Colonic mucosa (tissue), 4 donors: ENCODE results near the gene PRRC1. TPM values are rescaled to one million over a fixed set of nuclear protein-coding genes. Genes with fewer than 3 reads are reported as not detected.

Experiments
- DNase-seq: peaks from one replicate; pipeline ENCODE4 v3.0.0-alpha.2; 2020
- H3K27ac ChIP-seq: fragments of 200-600 bp; one replicate; pipeline ENCODE4 v1.8.0; 2021
- H3K27me3 ChIP-seq: fragments of 200-600 bp; one replicate; pipeline ENCODE4 v1.8.0; 2021
- H3K36me3 ChIP-seq: fragments of 200-600 bp; one replicate; pipeline ENCODE4 v1.8.0; 2021
- H3K4me1 ChIP-seq: fragments of 200-600 bp; one replicate; pipeline ENCODE4 v1.8.0; 2021; ENCODE audit warnings: mild to moderate bottlenecking
- H3K4me3 ChIP-seq: fragments of 200-600 bp; one replicate; pipeline ENCODE4 v1.8.0; 2021
- H3K9ac ChIP-seq, 2 donors: one replicate each; pipeline ENCODE4 v1.7.0; 2013; ENCODE audit warnings: control low read depth in 2 of 2, low read depth in 2 of 2, low read length in 2 of 2
- H3K9me3 ChIP-seq: fragments of 200-600 bp; one replicate; pipeline ENCODE4 v1.8.0; 2021
- CTCF ChIP-seq: fragments of 200-600 bp; IDR thresholded peaks from one replicate; pipeline ENCODE4 v1.8.0; 2022; ENCODE audit warnings: antibody characterized with exemption, mild to moderate bottlenecking
- intact Hi-C: fragments of 100-400 bp; cut with DNase I; formaldehyde crosslinking; loops from one replicate; pipeline ENCODE4 v1.14.1; 2022
- total RNA-seq, 2 donors: library from RNA; stranded (reverse); fragmentation: NEBNext Ultra II Directional in 1 of 2; extraction: Animal tissue kit (Norgen Biotek cat#: 25700) in 1 of 2; gene quantifications; one replicate each; pipeline ENCODE4 v1.2.1, GENCODE V29; 2021
- donor health status: healthy.
- donor health status: DM: no; HTN: no; CAD: no.
- donor health status: DM: no; HTN: no; CAD: no.

The PRRC1 gene
- total RNA-seq, 2 donors from 2014 or later = 73.0 to 79.9 TPM

DNA sequence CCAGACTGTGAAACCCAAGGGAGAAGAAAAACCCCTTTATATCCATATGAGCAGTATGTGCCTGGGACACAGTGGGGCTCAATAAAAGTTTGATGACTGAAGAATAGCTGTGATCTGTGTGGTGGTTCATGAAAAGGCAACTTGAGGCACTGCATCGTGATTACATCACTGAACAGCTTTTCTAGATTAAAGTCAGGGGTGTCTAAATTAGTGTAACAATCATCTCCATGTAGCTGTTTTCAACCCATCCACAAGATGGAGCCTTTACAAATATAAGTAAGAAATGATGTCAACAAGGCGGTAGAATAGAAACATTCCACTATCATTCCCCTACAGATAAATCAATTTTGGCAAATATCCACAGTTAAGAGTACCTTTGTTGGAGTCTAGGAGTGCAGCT is 55.5 kb downstream of the PRRC1 start:
- DNase-seq = no peak
- no peak overlapping the region for H3K27ac ChIP-seq
- no peak overlapping the region for H3K9ac ChIP-seq
- H3K4me3 ChIP-seq = no peak overlapping the region
- H3K4me1 ChIP-seq = no peaks in the 10 kb centered on the region
- no peak for TF ChIP-seq CTCF
- intact Hi-C loops = no loop called here
- H3K9me3 ChIP-seq = no peaks in the 10 kb centered on the region
- no peaks in the 10 kb centered on the region for H3K36me3 ChIP-seq
- no peaks in the 10 kb centered on the region for H3K27me3 ChIP-seq

- no peak for TF ChIP-seq CTCF
- no peaks in the 10 kb centered on the region for H3K36me3 ChIP-seq
- intact Hi-C loops = no loop called here
- no peaks in the 10 kb centered on the region for H3K4me1 ChIP-seq
- H3K9ac ChIP-seq = no peak overlapping the region
- H3K27ac ChIP-seq = no peak overlapping the region
- no peak for DNase-seq
- no peaks in the 10 kb centered on the region for H3K9me3 ChIP-seq
- no peaks in the 10 kb centered on the region for H3K27me3 ChIP-seq
- no peak overlapping the region for H3K4me3 ChIP-seq
Observed at GRCh38 chr5:127574852-127575679, 57.6 kb downstream of the PRRC1 start.

DNA sequence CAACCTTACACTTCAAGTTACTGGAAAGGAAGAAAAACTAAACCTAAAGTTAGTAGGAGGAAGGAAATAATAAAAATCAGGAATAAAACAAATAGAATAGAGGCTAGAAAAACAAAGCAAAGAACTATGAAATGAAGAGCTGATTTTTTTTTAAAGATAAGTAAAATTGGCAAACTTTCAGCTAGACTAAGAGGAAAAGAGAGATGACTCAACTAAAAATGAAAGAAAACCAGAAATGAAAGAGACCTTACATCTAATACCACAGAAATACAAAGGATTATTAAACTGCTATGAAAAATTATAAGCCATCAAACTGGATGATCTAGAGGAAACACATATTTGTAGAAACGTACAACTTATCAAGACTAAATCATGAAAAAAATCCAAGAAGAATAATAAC is 60.0 kb downstream of the PRRC1 start:
- intact Hi-C loops = no loop called here
- Histone ChIP-seq H3K9ac (no peak overlapping the region), H3K36me3 (no peaks in the 10 kb centered on the region), H3K4me1 (no peaks in the 10 kb centered on the region), H3K27ac (no peak overlapping the region), H3K9me3 (no peaks in the 10 kb centered on the region), H3K4me3 (no peak overlapping the region), H3K27me3 (no peaks in the 10 kb centered on the region)
- no peak for DNase-seq
- no peak for TF ChIP-seq CTCF

- TF ChIP-seq CTCF = no peak
- Histone ChIP-seq H3K36me3 (no peaks in the 10 kb centered on the region), H3K9ac (no peak overlapping the region), H3K27ac (no peak overlapping the region), H3K27me3 (no peaks in the 10 kb centered on the region), H3K4me3 (no peak overlapping the region), H3K4me1 (no peaks in the 10 kb centered on the region), H3K9me3 (no peaks in the 10 kb centered on the region)
- DNase-seq = no peak
- intact Hi-C loops = no loop called here
Observed at GRCh38 chr5:127580731-127581130, 63.3 kb downstream of the PRRC1 start.

GRCh38 chr5:127581450-127581849 is 64.0 kb downstream of the PRRC1 start:
- Histone ChIP-seq H3K27ac (no peak overlapping the region), H3K36me3 (no peaks in the 10 kb centered on the region), H3K27me3 (no peaks in the 10 kb centered on the region), H3K4me1 (no peaks in the 10 kb centered on the region), H3K9ac (no peak overlapping the region), H3K9me3 (no peaks in the 10 kb centered on the region), H3K4me3 (no peak overlapping the region)
- intact Hi-C loops = no loop called here
- TF ChIP-seq CTCF = no peak
- no peak for DNase-seq
